HUES64 (cell line): ENCODE results near the gene RBSN.

ENCODE experiments used
- H3K27ac ChIP-seq: 2 replicates; pipeline ENCODE4 v1.7.0; 2013; ENCODE audit warnings: low read depth, low read length, inconsistent platforms
- H3K27me3 ChIP-seq: 2 replicates; pipeline ENCODE4 v1.6.1; 2013; ENCODE audit warnings: mild to moderate bottlenecking, low read length; ENCODE audit not compliant: insufficient read depth
- H3K36me3 ChIP-seq: 2 replicates; pipeline ENCODE4 v1.6.1; 2013; ENCODE audit warnings: mild to moderate bottlenecking, low read length; ENCODE audit not compliant: insufficient read depth
- H3K4me1 ChIP-seq: 2 replicates; pipeline ENCODE4 v1.6.1; 2013; ENCODE audit warnings: mild to moderate bottlenecking, low read length, moderate library complexity; ENCODE audit not compliant: insufficient read depth
- H3K4me3 ChIP-seq: 2 replicates; pipeline ENCODE4 v1.5.1; 2013; ENCODE audit warnings: mild to moderate bottlenecking, low read length, moderate library complexity
- H3K9ac ChIP-seq: 2 replicates; pipeline ENCODE4 v1.6.1; 2013; ENCODE audit warnings: mild to moderate bottlenecking, low read depth, low read length
- H3K9me3 ChIP-seq: 2 replicates; pipeline ENCODE4 v1.6.1; 2013; ENCODE audit warnings: low read depth, low read length; ENCODE audit not compliant: insufficient read depth
- WGBS: fragments of 150-250, 120-280 bp; methylation state at CpG from one replicate; pipeline ENCODE4 v1.1.7; 2013; ENCODE audit warnings: missing lambda C conversion rate; 5-methylcytosine and 5-hydroxymethylcytosine counted together

The RBSN gene

DNA sequence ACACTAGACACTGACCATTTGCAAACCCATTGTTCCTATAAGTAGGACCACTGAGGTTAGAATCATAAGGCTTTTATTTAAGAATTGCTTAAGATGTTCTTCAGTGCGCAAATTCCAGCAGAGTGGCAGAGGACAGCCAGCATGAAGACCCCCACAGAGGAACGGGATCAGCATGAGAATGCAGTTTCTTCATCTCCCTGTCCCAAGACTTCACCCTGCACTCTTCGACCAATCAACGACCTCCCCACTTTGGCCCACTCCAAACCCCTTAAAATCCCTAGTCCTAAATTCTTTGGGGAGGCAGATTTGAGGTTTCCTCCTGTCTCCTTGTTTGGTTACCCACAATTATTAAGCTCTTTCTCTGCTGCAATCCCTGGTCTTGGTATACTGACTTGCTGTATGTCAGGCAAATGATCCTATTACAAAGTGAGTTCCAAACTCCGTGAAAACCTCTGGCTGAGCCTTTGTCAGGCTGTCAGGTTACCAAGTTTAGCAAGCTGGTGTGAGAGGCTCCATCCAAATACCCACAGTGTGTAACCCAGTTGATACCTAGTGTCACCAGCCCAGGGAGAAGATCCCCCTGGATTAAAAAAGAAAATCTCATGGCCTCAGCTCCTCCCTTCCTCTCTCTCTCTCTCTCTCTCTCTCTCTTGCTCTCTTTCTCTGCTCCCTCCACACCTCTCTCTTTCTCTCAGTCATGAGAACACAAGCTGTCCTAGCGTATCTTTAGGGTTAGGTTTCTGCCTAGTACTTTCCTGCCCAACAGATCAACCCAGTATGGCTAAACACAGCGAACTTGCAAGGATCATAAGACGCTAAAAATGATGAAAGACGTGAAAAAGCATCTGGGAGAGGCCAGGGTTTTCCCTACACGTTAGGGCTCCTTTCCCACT is 15.8 kb upstream of the RBSN start:
- Histone ChIP-seq H3K4me3 (peak overlapping the region; percentile 5; the same call in 1 of the 2 replicates), H3K27ac (no peak overlapping the region), H3K27me3 (peaks cover 4% of the 10 kb centered on the region; the same call in 1 of the 2 replicates), H3K9ac (no peak overlapping the region), H3K9me3 (no peaks in the 10 kb centered on the region), H3K36me3 (no peaks in the 10 kb centered on the region), H3K4me1 (peaks cover 20% of the 10 kb centered on the region)
- 44% methylated on average over 10 of the region's 10 CpGs for WGBS

- 100% methylated on average over 1 of the region's 3 CpGs for WGBS
- Histone ChIP-seq H3K9me3 (no peaks in the 10 kb centered on the region), H3K4me3 (no peak overlapping the region), H3K27ac (no peak overlapping the region), H3K27me3 (no peaks in the 10 kb centered on the region; the same call in 1 of the 2 replicates), H3K4me1 (peaks cover 20% of the 10 kb centered on the region), H3K36me3 (no peaks in the 10 kb centered on the region), H3K9ac (no peak overlapping the region)
These were observed 14.9 kb upstream of the RBSN start for GRCh38 chr3:15113884-15114283.

GRCh38 chr3:15113471-15113870 is 14.5 kb upstream of the RBSN start:
- peaks cover 20% of the 10 kb centered on the region for H3K4me1 ChIP-seq
- H3K27ac ChIP-seq = no peak overlapping the region
- no peak overlapping the region for H3K9ac ChIP-seq
- H3K4me3 ChIP-seq = no peak overlapping the region
- H3K9me3 ChIP-seq = no peaks in the 10 kb centered on the region
- H3K36me3 ChIP-seq = no peaks in the 10 kb centered on the region
- WGBS = 84% methylated on average over 6 of the region's 6 CpGs
- no peaks in the 10 kb centered on the region; the same call in 1 of the 2 replicates for H3K27me3 ChIP-seq

GRCh38 chr3:15112011-15112410 is 13.1 kb upstream of the RBSN start:
- no peaks in the 10 kb centered on the region for H3K9me3 ChIP-seq
- no peak overlapping the region for H3K4me3 ChIP-seq
- peaks cover 20% of the 10 kb centered on the region for H3K4me1 ChIP-seq
- no peaks in the 10 kb centered on the region; the same call in 1 of the 2 replicates for H3K27me3 ChIP-seq
- no peaks in the 10 kb centered on the region for H3K36me3 ChIP-seq
- H3K27ac ChIP-seq = no peak overlapping the region
- H3K9ac ChIP-seq = no peak overlapping the region
- 89% methylated on average over 3 of the region's 3 CpGs for WGBS

- Histone ChIP-seq H3K9ac (no peak overlapping the region), H3K9me3 (no peaks in the 10 kb centered on the region), H3K27ac (no peak overlapping the region), H3K4me3 (no peak overlapping the region), H3K4me1 (peaks cover 20% of the 10 kb centered on the region), H3K27me3 (no peaks in the 10 kb centered on the region; the same call in 1 of the 2 replicates), H3K36me3 (no peaks in the 10 kb centered on the region)
- WGBS = 87% methylated on average over 4 of the region's 4 CpGs
These were observed 11.3 kb upstream of the RBSN start for GRCh38 chr3:15110206-15110605.

DNA sequence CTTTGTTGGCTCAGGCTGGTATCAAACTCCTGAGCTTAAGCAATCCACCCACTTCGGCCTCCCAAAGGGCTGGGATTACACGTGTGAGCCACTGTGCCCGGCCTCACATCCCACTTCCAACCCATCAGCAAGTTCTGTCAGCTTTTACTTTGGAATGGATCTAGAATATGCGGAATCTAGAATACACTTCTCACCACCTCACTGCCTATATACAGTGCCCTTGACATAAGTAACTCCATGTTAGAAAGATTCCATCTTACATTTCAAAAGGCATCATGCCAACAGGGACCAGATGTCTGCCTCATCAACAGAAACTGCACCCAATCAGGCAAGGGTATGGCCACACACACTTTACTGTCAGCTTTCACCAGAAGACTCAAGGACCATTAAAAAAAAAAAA is 9.9 kb upstream of the RBSN start:
- Histone ChIP-seq H3K9me3 (no peaks in the 10 kb centered on the region), H3K27ac (no peak overlapping the region), H3K9ac (no peak overlapping the region), H3K27me3 (no peaks in the 10 kb centered on the region; the same call in 1 of the 2 replicates), H3K36me3 (no peaks in the 10 kb centered on the region), H3K4me1 (peaks cover 7% of the 10 kb centered on the region; the same call in 1 of the 2 replicates), H3K4me3 (no peak overlapping the region)
- 79% methylated on average over 4 of the region's 4 CpGs for WGBS

- no peaks in the 10 kb centered on the region for H3K36me3 ChIP-seq
- H3K4me1 ChIP-seq = no peaks in the 10 kb centered on the region
- H3K4me3 ChIP-seq = no peak overlapping the region
- no peak overlapping the region for H3K9ac ChIP-seq
- H3K27ac ChIP-seq = no peak overlapping the region
- no peaks in the 10 kb centered on the region; the same call in 1 of the 2 replicates for H3K27me3 ChIP-seq
- H3K9me3 ChIP-seq = no peaks in the 10 kb centered on the region
- WGBS = 23% methylated on average over 11 of the region's 11 CpGs
These were observed 9.2 kb upstream of the RBSN start for GRCh38 chr3:15108082-15108545.

DNA sequence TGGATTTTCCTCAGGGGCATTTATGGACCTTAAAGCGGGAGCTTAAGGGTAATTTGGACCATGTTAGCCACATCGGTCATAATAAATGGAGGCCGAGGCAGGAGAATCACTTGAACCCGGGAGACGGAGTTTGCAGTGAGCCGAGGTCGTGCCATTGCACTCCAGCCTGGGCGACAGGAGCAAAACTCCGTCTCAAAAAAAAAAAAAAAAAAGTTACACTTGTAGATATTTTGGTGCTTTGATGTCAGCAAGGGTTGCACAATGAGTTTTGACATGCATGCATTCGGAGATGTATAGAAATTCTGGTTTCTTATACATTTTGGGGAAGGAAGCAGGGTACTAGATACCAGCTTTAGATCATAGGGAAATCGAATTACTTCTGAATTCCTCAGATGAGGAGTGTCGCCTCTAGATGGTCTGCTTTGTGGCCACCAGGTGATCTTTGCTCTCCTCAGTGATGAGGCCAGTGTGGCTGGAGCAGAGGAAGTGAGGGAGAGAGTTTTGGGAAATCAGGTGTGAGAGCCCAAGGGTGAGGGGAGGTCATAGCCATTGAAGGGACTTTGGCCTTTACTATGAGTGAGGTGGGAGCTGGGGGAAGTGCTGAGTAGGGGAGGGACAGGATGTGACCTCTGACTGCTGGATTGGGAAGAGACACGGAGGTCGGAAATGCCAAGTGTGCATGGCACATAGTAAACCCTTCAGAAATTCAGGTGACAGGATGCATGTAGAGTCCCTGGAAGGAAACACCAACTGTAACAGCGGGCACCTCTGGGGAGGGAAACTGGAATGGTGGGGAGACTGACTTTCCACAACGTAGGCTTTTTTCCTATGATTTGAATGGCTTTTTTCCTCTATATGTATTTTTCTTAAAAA is 8.4 kb upstream of the RBSN start:
- no peaks in the 10 kb centered on the region for H3K9me3 ChIP-seq
- no peak overlapping the region for H3K9ac ChIP-seq
- no peak overlapping the region for H3K27ac ChIP-seq
- H3K27me3 ChIP-seq = no peaks in the 10 kb centered on the region; the same call in 1 of the 2 replicates
- H3K4me3 ChIP-seq = no peak overlapping the region
- no peaks in the 10 kb centered on the region for H3K4me1 ChIP-seq
- no peaks in the 10 kb centered on the region for H3K36me3 ChIP-seq
- WGBS = 88% methylated on average over 15 of the region's 16 CpGs

- Histone ChIP-seq H3K9me3 (no peaks in the 10 kb centered on the region), H3K27me3 (no peaks in the 10 kb centered on the region), H3K4me3 (no peak overlapping the region), H3K27ac (no peak overlapping the region), H3K9ac (no peak overlapping the region), H3K4me1 (no peaks in the 10 kb centered on the region), H3K36me3 (no peaks in the 10 kb centered on the region)
- WGBS = 76% methylated on average over 3 of the region's 3 CpGs
These were observed 3.9 kb upstream of the RBSN start for GRCh38 chr3:15102836-15103235.

DNA sequence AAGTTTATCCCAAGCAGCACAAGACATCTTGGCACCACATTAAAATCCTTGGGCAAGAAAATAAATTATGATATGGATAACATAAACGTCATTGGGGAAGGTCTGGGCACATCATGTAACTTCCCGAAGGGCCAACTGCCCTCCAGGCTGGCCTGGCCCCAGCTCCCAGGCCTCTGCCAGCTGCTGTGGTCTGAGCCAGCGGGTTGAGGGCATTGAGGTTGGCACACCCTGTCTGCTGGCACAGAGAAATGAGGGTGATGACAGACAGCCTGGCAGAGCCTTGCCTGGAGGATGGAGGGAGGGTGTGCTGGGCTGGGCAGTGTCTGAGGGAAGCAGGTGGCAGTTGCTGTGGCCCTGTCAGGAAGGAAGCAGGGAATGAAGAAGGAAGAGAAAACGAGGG is 3.3 kb upstream of the RBSN start:
- Histone ChIP-seq H3K27ac (no peak overlapping the region), H3K4me1 (no peaks in the 10 kb centered on the region), H3K27me3 (no peaks in the 10 kb centered on the region), H3K9ac (no peak overlapping the region), H3K36me3 (no peaks in the 10 kb centered on the region), H3K9me3 (no peaks in the 10 kb centered on the region), H3K4me3 (no peak overlapping the region)
- WGBS = 80% methylated on average over 4 of the region's 4 CpGs
